Lower lobe of right lung (tissue), 2 donors: ENCODE data around the gene ZNF396. TPM values are rescaled to one million over a fixed set of nuclear protein-coding genes. Genes with fewer than 3 reads are reported as not detected.

Experiments
- ATAC-seq, 2 donors: fragments of 200-7000 bp; cut with Tn5 transposase; one replicate each; pipeline ENCODE4 v1.9.1; 2020 to 2022; ENCODE audit warnings: mild to moderate bottlenecking in 2 of 2, moderate library complexity in 2 of 2
- DNase-seq: peaks from one replicate; pipeline ENCODE4 v3.0.0-alpha.2; 2020
- H3K27ac ChIP-seq: fragments of 200-600 bp; one replicate; pipeline ENCODE4 v1.8.0; 2022
- H3K27me3 ChIP-seq: fragments of 200-600 bp; one replicate; pipeline ENCODE4 v1.8.0; 2022; ENCODE audit warnings: low read depth
- H3K36me3 ChIP-seq: fragments of 200-600 bp; one replicate; pipeline ENCODE4 v1.8.0; 2022; ENCODE audit warnings: mild to moderate bottlenecking
- H3K4me1 ChIP-seq: fragments of 200-600 bp; one replicate; pipeline ENCODE4 v1.8.0; 2022
- H3K4me3 ChIP-seq: fragments of 200-600 bp; one replicate; pipeline ENCODE4 v1.8.0; 2022; ENCODE audit warnings: mild to moderate bottlenecking
- H3K9me3 ChIP-seq: fragments of 200-600 bp; one replicate; pipeline ENCODE4 v1.8.0; 2022
- CTCF ChIP-seq: fragments of 200-600 bp; IDR thresholded peaks from one replicate; pipeline ENCODE4 v1.8.0; 2022; ENCODE audit warnings: antibody characterized with exemption, mild to moderate bottlenecking
- intact Hi-C: fragments of 100-400 bp; cut with DNase I; formaldehyde crosslinking; loops from one replicate; pipeline ENCODE4 v1.11.0; 2022
- total RNA-seq: library from RNA; stranded (reverse); fragmentation: NEBNext Ultra II Directional; extraction: Animal tissue kit (Norgen Biotek cat#: 25700); gene quantifications from one replicate; pipeline ENCODE4 v1.2.1, GENCODE V29; 2021
- donor health status: DM: no; HTN: yes; CAD: no; lungs with severe emphysema.

The ZNF396 gene
- total RNA-seq, 1 donor from 2014 or later, result 4.4 TPM

GRCh38 chr18:35331367-35332087, 45.6 kb downstream of the ZNF396 start:
- H3K36me3 ChIP-seq, result peaks cover 51% of the 10 kb centered on the region
- H3K4me1 ChIP-seq, result no peaks in the 10 kb centered on the region
- DNase-seq, result no peak
- H3K9me3 ChIP-seq, result no peaks in the 10 kb centered on the region
- no peak overlapping the region for H3K4me3 ChIP-seq
- H3K27ac ChIP-seq, result no peak overlapping the region
- ATAC-seq, result no peak
- intact Hi-C loops, result no loop called here
- TF ChIP-seq CTCF, result no peak
- H3K27me3 ChIP-seq, result no peaks in the 10 kb centered on the region

GRCh38 chr18:35328868-35329267, 48.3 kb downstream of the ZNF396 start:
- TF ChIP-seq CTCF, result no peak
- Histone ChIP-seq H3K27me3 (no peaks in the 10 kb centered on the region), H3K4me1 (no peaks in the 10 kb centered on the region), H3K9me3 (no peaks in the 10 kb centered on the region), H3K27ac (no peak overlapping the region), H3K4me3 (no peak overlapping the region), H3K36me3 (peaks cover 25% of the 10 kb centered on the region)
- DNase-seq (no peak), ATAC-seq (no peak)
- intact Hi-C loops, result no loop called here

- Histone ChIP-seq H3K27me3 (no peaks in the 10 kb centered on the region), H3K36me3 (peaks cover 5% of the 10 kb centered on the region), H3K4me3 (no peak overlapping the region), H3K4me1 (no peaks in the 10 kb centered on the region), H3K9me3 (no peaks in the 10 kb centered on the region), H3K27ac (no peak overlapping the region)
- DNase-seq, result no peak
- intact Hi-C loops, result no loop called here
- TF ChIP-seq CTCF, result no peak
- ATAC-seq, result no peak
These were observed 50.3 kb downstream of the ZNF396 start for GRCh38 chr18:35326695-35327387.

GRCh38 chr18:35324926-35325655, 52.0 kb downstream of the ZNF396 start:
- TF ChIP-seq CTCF, result no peak
- no peaks in the 10 kb centered on the region for H3K27me3 ChIP-seq
- no peaks in the 10 kb centered on the region for H3K36me3 ChIP-seq
- H3K9me3 ChIP-seq, result no peaks in the 10 kb centered on the region
- ATAC-seq (no peak), DNase-seq (no peak)
- no peaks in the 10 kb centered on the region for H3K4me1 ChIP-seq
- no peak overlapping the region for H3K27ac ChIP-seq
- no peak overlapping the region for H3K4me3 ChIP-seq
- intact Hi-C loops, result no loop called here

GRCh38 chr18:35322486-35323458, 54.4 kb downstream of the ZNF396 start:
- Histone ChIP-seq H3K27me3 (no peaks in the 10 kb centered on the region), H3K4me1 (no peaks in the 10 kb centered on the region), H3K36me3 (no peaks in the 10 kb centered on the region), H3K9me3 (no peaks in the 10 kb centered on the region), H3K27ac (no peak overlapping the region), H3K4me3 (no peak overlapping the region)
- no peak for DNase-seq
- ATAC-seq, result no peak
- TF ChIP-seq CTCF, result no peak
- intact Hi-C loops, result no loop called here
